ENCODE data around the gene HK1.

DNA sequence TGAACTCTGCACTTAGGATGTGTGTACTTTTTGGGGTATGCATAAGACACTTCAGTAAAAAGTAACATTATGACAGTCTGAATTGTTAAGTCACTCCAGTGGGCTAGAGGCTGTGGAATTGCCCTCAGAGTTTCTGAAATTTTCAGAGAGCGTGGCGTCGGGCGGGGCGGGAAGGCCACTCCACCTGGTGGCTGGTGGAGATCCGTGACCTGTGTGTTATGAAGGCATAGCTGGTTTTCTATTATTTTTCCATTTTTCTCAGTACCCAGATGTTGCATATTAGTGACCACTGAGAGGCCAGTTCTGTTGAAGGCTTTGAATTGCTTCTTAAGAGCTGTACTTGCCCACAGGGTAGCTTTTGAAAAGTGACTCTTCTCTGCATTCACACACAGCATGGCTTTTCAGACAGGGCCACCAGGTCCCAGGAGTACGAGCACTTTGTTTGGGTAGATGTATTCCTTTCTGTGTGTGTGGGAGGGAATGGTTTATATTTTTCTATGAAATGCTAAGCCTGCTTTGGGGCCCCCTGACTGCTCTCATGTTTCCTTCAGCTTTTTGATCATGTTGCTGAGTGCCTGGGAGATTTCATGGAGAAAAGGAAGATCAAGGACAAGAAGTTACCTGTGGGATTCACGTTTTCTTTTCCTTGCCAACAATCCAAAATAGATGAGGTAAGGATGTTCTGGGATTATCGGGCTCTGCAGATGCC is 86.1 kb downstream of the HK1 start:
- TF ChIP-seq CTCF (conservative IDR thresholded peaks at IDR 0.05) (no peak), EZH2 (IDR thresholded peaks at IDR 0.05; ENCODE audit: low read depth) (no peak)
